T-helper 1 cell treated with Interleukin-12 subunit alpha and Interleukin-12 subunit beta and Interleukin-4 antibody, amounts not matched to agents 30 μg/mL and 1 μg/mL, for 36 hours (primary cell): ENCODE data around the gene C13orf42.

Source experiments
- H3K27ac Mint-ChIP-seq: one replicate; pipeline ENCODE4 v1.8.0; 2021; ENCODE audit warnings: mild to moderate bottlenecking, mixed read lengths
- H3K27me3 Mint-ChIP-seq: one replicate; pipeline ENCODE4 v1.8.0; 2021; ENCODE audit warnings: low read depth, mixed read lengths
- H3K36me3 Mint-ChIP-seq: one replicate; pipeline ENCODE4 v1.8.0; 2021; ENCODE audit warnings: low read depth, mixed read lengths
- H3K4me1 Mint-ChIP-seq: one replicate; pipeline ENCODE4 v1.8.0; 2021; ENCODE audit warnings: low read depth, mixed read lengths
- H3K4me3 Mint-ChIP-seq: one replicate; pipeline ENCODE4 v1.8.0; 2021; ENCODE audit warnings: mild to moderate bottlenecking, moderate library complexity, mixed read lengths
- H3K9me3 Mint-ChIP-seq: one replicate; pipeline ENCODE4 v1.8.0; 2021; ENCODE audit warnings: mixed read lengths

C13orf42 gene

GRCh38 chr13:51111174-51111573 is at the start of gene C13orf42:
C13orf42 (minus strand) TSS chr13:51111274; CDS start chr13:51111209, 65 bp downstream.
- H3K4me3 Mint-ChIP-seq = no peak within 1 kb of the TSS
- no peaks in the 10 kb centered on the region for H3K9me3 Mint-ChIP-seq
- no peaks in the 10 kb centered on the region for H3K4me1 Mint-ChIP-seq
- H3K27ac Mint-ChIP-seq = no peak within 1 kb of the TSS
- no peaks in the 10 kb centered on the region for H3K36me3 Mint-ChIP-seq
- peaks cover 7% of the 10 kb centered on the region for H3K27me3 Mint-ChIP-seq

GRCh38 chr13:51158880-51159518 is 47.9 kb upstream of the C13orf42 start:
- H3K27me3 Mint-ChIP-seq = peaks cover 2% of the 10 kb centered on the region
- H3K27ac Mint-ChIP-seq = no peak overlapping the region
- H3K9me3 Mint-ChIP-seq = no peaks in the 10 kb centered on the region
- no peaks in the 10 kb centered on the region for H3K36me3 Mint-ChIP-seq
- H3K4me3 Mint-ChIP-seq = no peak overlapping the region
- peaks cover 7% of the 10 kb centered on the region for H3K4me1 Mint-ChIP-seq

GRCh38 chr13:51158365-51158764 is 47.3 kb upstream of the C13orf42 start:
- Mint-ChIP-seq H3K36me3 (no peaks in the 10 kb centered on the region), H3K27ac (no peak overlapping the region), H3K9me3 (no peaks in the 10 kb centered on the region), H3K4me3 (no peak overlapping the region), H3K4me1 (peaks cover 10% of the 10 kb centered on the region), H3K27me3 (peaks cover 4% of the 10 kb centered on the region)

GRCh38 chr13:51156648-51157047 is 45.6 kb upstream of the C13orf42 start:
- Mint-ChIP-seq H3K36me3 (no peaks in the 10 kb centered on the region), H3K27ac (no peak overlapping the region), H3K4me3 (no peak overlapping the region), H3K9me3 (no peaks in the 10 kb centered on the region), H3K4me1 (peaks cover 10% of the 10 kb centered on the region), H3K27me3 (peaks cover 4% of the 10 kb centered on the region)

- Mint-ChIP-seq H3K27ac (no peak overlapping the region), H3K9me3 (no peaks in the 10 kb centered on the region), H3K4me1 (peaks cover 10% of the 10 kb centered on the region), H3K36me3 (no peaks in the 10 kb centered on the region), H3K27me3 (peaks cover 4% of the 10 kb centered on the region), H3K4me3 (no peak overlapping the region)
Observed at GRCh38 chr13:51155776-51156515, 44.9 kb upstream of the C13orf42 start.

GRCh38 chr13:51155161-51155560 is 44.1 kb upstream of the C13orf42 start:
- Mint-ChIP-seq H3K27ac (no peak overlapping the region), H3K36me3 (no peaks in the 10 kb centered on the region), H3K27me3 (peaks cover 4% of the 10 kb centered on the region), H3K4me1 (peaks cover 10% of the 10 kb centered on the region), H3K4me3 (no peak overlapping the region), H3K9me3 (no peaks in the 10 kb centered on the region)

GRCh38 chr13:51154029-51154555 is 43.0 kb upstream of the C13orf42 start:
- H3K4me3 Mint-ChIP-seq = peak overlapping the region; percentile 11
- peaks cover 4% of the 10 kb centered on the region for H3K27me3 Mint-ChIP-seq
- H3K27ac Mint-ChIP-seq = no peak overlapping the region
- H3K9me3 Mint-ChIP-seq = no peaks in the 10 kb centered on the region
- H3K36me3 Mint-ChIP-seq = no peaks in the 10 kb centered on the region
- H3K4me1 Mint-ChIP-seq = peaks cover 10% of the 10 kb centered on the region

GRCh38 chr13:51153527-51153926 is 42.5 kb upstream of the C13orf42 start:
- peaks cover 10% of the 10 kb centered on the region for H3K4me1 Mint-ChIP-seq
- no peak overlapping the region for H3K27ac Mint-ChIP-seq
- no peaks in the 10 kb centered on the region for H3K36me3 Mint-ChIP-seq
- no peaks in the 10 kb centered on the region for H3K9me3 Mint-ChIP-seq
- H3K27me3 Mint-ChIP-seq = peaks cover 4% of the 10 kb centered on the region
- H3K4me3 Mint-ChIP-seq = no peak overlapping the region

- Mint-ChIP-seq H3K9me3 (no peaks in the 10 kb centered on the region), H3K4me3 (no peak overlapping the region), H3K4me1 (peaks cover 10% of the 10 kb centered on the region), H3K27me3 (peaks cover 4% of the 10 kb centered on the region), H3K27ac (no peak overlapping the region), H3K36me3 (no peaks in the 10 kb centered on the region)
Observed at GRCh38 chr13:51152701-51153100, 41.6 kb upstream of the C13orf42 start.

GRCh38 chr13:51151463-51151862 is 40.4 kb upstream of the C13orf42 start:
- Mint-ChIP-seq H3K9me3 (no peaks in the 10 kb centered on the region), H3K36me3 (no peaks in the 10 kb centered on the region), H3K27me3 (peaks cover 4% of the 10 kb centered on the region), H3K4me1 (peaks cover 10% of the 10 kb centered on the region), H3K4me3 (no peak overlapping the region), H3K27ac (no peak overlapping the region)

GRCh38 chr13:51148952-51149573 is 38.0 kb upstream of the C13orf42 start:
- H3K4me3 Mint-ChIP-seq = no peak overlapping the region

GRCh38 chr13:51148223-51148951 is 37.3 kb upstream of the C13orf42 start:
- H3K4me3 Mint-ChIP-seq = no peak overlapping the region
- H3K27ac Mint-ChIP-seq = no peak overlapping the region
- peaks cover 7% of the 10 kb centered on the region for H3K9me3 Mint-ChIP-seq
- no peaks in the 10 kb centered on the region for H3K36me3 Mint-ChIP-seq
- no peaks in the 10 kb centered on the region for H3K4me1 Mint-ChIP-seq
- peaks cover 9% of the 10 kb centered on the region for H3K27me3 Mint-ChIP-seq

More at GRCh38 chr13:51148952-51149573, 38.0 kb upstream of the C13orf42 start:
- no peaks in the 10 kb centered on the region for H3K36me3 Mint-ChIP-seq
- peaks cover 11% of the 10 kb centered on the region for H3K27me3 Mint-ChIP-seq
- peaks cover 7% of the 10 kb centered on the region for H3K9me3 Mint-ChIP-seq
- H3K4me1 Mint-ChIP-seq = peaks cover 3% of the 10 kb centered on the region
- no peak overlapping the region for H3K27ac Mint-ChIP-seq

- H3K4me1 Mint-ChIP-seq = no peaks in the 10 kb centered on the region
- no peaks in the 10 kb centered on the region for H3K36me3 Mint-ChIP-seq
- no peak overlapping the region for H3K27ac Mint-ChIP-seq
- no peak overlapping the region for H3K4me3 Mint-ChIP-seq
- H3K27me3 Mint-ChIP-seq = peaks cover 12% of the 10 kb centered on the region
- peaks cover 7% of the 10 kb centered on the region for H3K9me3 Mint-ChIP-seq
Observed at GRCh38 chr13:51147732-51148131, 36.7 kb upstream of the C13orf42 start.

- H3K27me3 Mint-ChIP-seq = peaks cover 12% of the 10 kb centered on the region
- H3K4me1 Mint-ChIP-seq = no peaks in the 10 kb centered on the region
- peaks cover 7% of the 10 kb centered on the region for H3K9me3 Mint-ChIP-seq
- no peak overlapping the region for H3K27ac Mint-ChIP-seq
- H3K36me3 Mint-ChIP-seq = no peaks in the 10 kb centered on the region
- no peak overlapping the region for H3K4me3 Mint-ChIP-seq
Observed at GRCh38 chr13:51146667-51147066, 35.6 kb upstream of the C13orf42 start.
